Measurements from ENCODE around the gene GAB1. TPM values are rescaled to one million over a fixed set of nuclear protein-coding genes. Genes with fewer than 3 reads are reported as not detected.

GAB1 gene
- total and polyA plus RNA-seq, 4 donors: 6.4 to 138 (median 22.6) TPM

- Histone ChIP-seq H3K4me1 (ENCODE audit: control insufficient read depth in 5 of 5, insufficient read depth in 5 of 5, low read length in 5 of 5) (no peaks in the 10 kb centered on the region), H3K36me3 (ENCODE audit: control insufficient read depth in 4 of 4, insufficient read depth in 4 of 4, low read length in 4 of 4) (no peaks in the 10 kb centered on the region), H3K27me3 (ENCODE audit: control insufficient read depth in 3 of 3, insufficient read depth in 3 of 3, low read length in 2 of 3) (no peaks in the 10 kb centered on the region), H3K9ac (ENCODE audit: insufficient read depth in 1 of 2, low read length in 2 of 2) (no peak overlapping the region), H3K9me3 (ENCODE audit: control insufficient read depth in 4 of 4, insufficient read depth in 3 of 4, low read length in 3 of 4) (no peaks in the 10 kb centered on the region), H3K27ac (ENCODE audit: low read depth in 1 of 2, low read length in 1 of 2) (no peak overlapping the region), H3K4me3 (no peak overlapping the region)
- DNase-seq: peak; percentile 35 to 81 (median 76)
- peak; percentile 47 for ATAC-seq (ENCODE audit: insufficient read depth, low FRiP score)
- peak; percentile 60 for TF ChIP-seq CTCF (IDR thresholded peaks at IDR 0.05; ENCODE audit: control extremely low read depth, extremely low read depth)
- 0 to 8% methylated on average over 1 of the region's 1 CpG for WGBS, 2 donors
Measured at GRCh38 chr4:143482840-143483239, 146.2 kb downstream of the GAB1 start.

- Histone ChIP-seq H3K4me3 (no peak overlapping the region), H3K9ac (ENCODE audit: insufficient read depth in 1 of 2, low read length in 2 of 2) (no peak overlapping the region), H3K27me3 (ENCODE audit: control insufficient read depth in 3 of 3, insufficient read depth in 3 of 3, low read length in 2 of 3) (no peaks in the 10 kb centered on the region), H3K9me3 (ENCODE audit: control insufficient read depth in 4 of 4, insufficient read depth in 3 of 4, low read length in 3 of 4) (no peaks in the 10 kb centered on the region), H3K4me1 (ENCODE audit: control insufficient read depth in 5 of 5, insufficient read depth in 5 of 5, low read length in 5 of 5) (peaks cover 0 to 1% (median 0%) of the 10 kb centered on the region in 5 donors), H3K27ac (ENCODE audit: low read depth in 1 of 2, low read length in 1 of 2) (no peak overlapping the region), H3K36me3 (ENCODE audit: control insufficient read depth in 4 of 4, insufficient read depth in 4 of 4, low read length in 4 of 4) (no peaks in the 10 kb centered on the region)
- TF ChIP-seq CTCF (IDR thresholded peaks at IDR 0.05; ENCODE audit: control extremely low read depth, extremely low read depth): no peak
- no peak for ATAC-seq (ENCODE audit: insufficient read depth, low FRiP score)
- 86 to 93% methylated on average over 1 of the region's 1 CpG for WGBS, 2 donors
- DNase-seq: no peak
Measured at GRCh38 chr4:143486314-143486713, 149.6 kb downstream of the GAB1 start.

- no peak for TF ChIP-seq CTCF (IDR thresholded peaks at IDR 0.05; ENCODE audit: control extremely low read depth, extremely low read depth)
- Histone ChIP-seq H3K9me3 (ENCODE audit: control insufficient read depth in 4 of 4, insufficient read depth in 3 of 4, low read length in 3 of 4) (no peaks in the 10 kb centered on the region), H3K27me3 (ENCODE audit: control insufficient read depth in 3 of 3, insufficient read depth in 3 of 3, low read length in 2 of 3) (no peaks in the 10 kb centered on the region), H3K27ac (ENCODE audit: low read depth in 1 of 2, low read length in 1 of 2) (no peak overlapping the region), H3K9ac (ENCODE audit: insufficient read depth in 1 of 2, low read length in 2 of 2) (no peak overlapping the region), H3K4me3 (no peak overlapping the region), H3K36me3 (ENCODE audit: control insufficient read depth in 4 of 4, insufficient read depth in 4 of 4, low read length in 4 of 4) (no peaks in the 10 kb centered on the region), H3K4me1 (ENCODE audit: control insufficient read depth in 5 of 5, insufficient read depth in 5 of 5, low read length in 5 of 5) (peaks cover 0 to 1% (median 0%) of the 10 kb centered on the region in 5 donors)
- 80 to 95% methylated on average over 3 of the region's 3 CpGs for WGBS, 2 donors
- ATAC-seq (ENCODE audit: insufficient read depth, low FRiP score): no peak
- DNase-seq: no peak
Measured at GRCh38 chr4:143488687-143489086, 152.0 kb downstream of the GAB1 start.

- no peak overlapping the region for H3K27ac ChIP-seq (ENCODE audit: low read depth in 1 of 2, low read length in 1 of 2)
- no peaks in the 10 kb centered on the region for H3K36me3 ChIP-seq (ENCODE audit: control insufficient read depth in 4 of 4, insufficient read depth in 4 of 4, low read length in 4 of 4)
- no peak overlapping the region for H3K9ac ChIP-seq (ENCODE audit: insufficient read depth in 1 of 2, low read length in 2 of 2)
- WGBS, 2 donors: 98 to 99% methylated on average over 2 of the region's 2 CpGs
- DNase-seq (no peak), ATAC-seq (ENCODE audit: insufficient read depth, low FRiP score) (no peak)
- no peaks in the 10 kb centered on the region for H3K9me3 ChIP-seq (ENCODE audit: control insufficient read depth in 4 of 4, insufficient read depth in 3 of 4, low read length in 3 of 4)
- peaks cover 0 to 1% (median 0%) of the 10 kb centered on the region in 5 donors for H3K4me1 ChIP-seq (ENCODE audit: control insufficient read depth in 5 of 5, insufficient read depth in 5 of 5, low read length in 5 of 5)
- no peak for TF ChIP-seq CTCF (IDR thresholded peaks at IDR 0.05; ENCODE audit: control extremely low read depth, extremely low read depth)
- no peaks in the 10 kb centered on the region for H3K27me3 ChIP-seq (ENCODE audit: control insufficient read depth in 3 of 3, insufficient read depth in 3 of 3, low read length in 2 of 3)
- no peak overlapping the region for H3K4me3 ChIP-seq
Measured at GRCh38 chr4:143489106-143489505, 152.4 kb downstream of the GAB1 start.

All from lung (tissue), 12 donors.